Fibroblast of skin of right biceps (primary cell): ENCODE results near the gene PHF12.
"Not testable (repeated sequence)": the region's sequence is repeated elsewhere in the genome, so short reads cannot be mapped to it uniquely, and the experiment has no call there.

Experiments used
- DNase-seq: peaks from one replicate; pipeline ENCODE4 v3.0.0-alpha.2; 2013

The PHF12 gene

GRCh38 chr17:28953444-28954118 lies 2.3 kb upstream of the PHF12 start:
- peak; percentile 40 for DNase-seq

- peak; percentile 99 for DNase-seq
Observed at GRCh38 chr17:28951991-28952975, 965 bp upstream of the PHF12 start.

GRCh38 chr17:28950752-28951427 lies 428 bp downstream of the PHF12 start:
- DNase-seq: no peak

DNA sequence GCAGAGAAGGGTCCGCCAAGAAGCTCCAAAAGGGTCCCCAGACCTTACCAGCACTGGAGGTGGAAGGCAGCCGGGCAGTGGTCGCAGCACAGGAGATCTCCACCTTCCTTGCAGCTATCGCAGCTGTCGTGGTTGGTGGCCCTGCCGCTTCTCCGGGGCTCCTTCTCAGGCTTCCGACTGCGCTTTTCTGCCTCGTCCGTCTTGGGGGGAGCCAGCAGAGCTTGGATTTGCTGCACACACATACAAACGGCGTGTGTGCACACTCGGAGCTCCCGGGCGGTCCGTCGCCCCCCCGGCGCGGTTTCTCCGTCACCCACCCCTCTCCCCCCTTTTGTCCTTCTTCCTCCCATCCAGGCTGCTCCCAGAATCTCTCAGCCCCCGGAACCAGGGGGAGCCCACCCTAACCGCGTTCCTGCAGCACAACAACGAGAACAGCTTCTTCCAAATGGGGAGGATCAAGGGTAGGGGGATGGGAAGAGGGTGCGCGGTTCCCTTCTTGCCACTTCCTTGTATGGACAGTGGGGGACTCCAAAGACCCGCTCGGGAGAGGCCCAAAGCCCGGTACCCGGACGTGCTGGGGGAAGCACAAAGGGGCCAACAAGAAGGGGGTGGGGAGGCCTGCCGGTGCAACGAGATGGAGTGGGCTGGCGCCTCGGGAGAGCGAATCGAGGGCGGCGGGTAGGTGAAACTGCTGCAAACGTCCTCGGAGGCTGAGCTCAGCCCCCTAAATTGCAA lies 1.1 kb downstream of the PHF12 start:
- peak; percentile 71 for DNase-seq

GRCh38 chr17:28949185-28950016 lies 1.9 kb downstream of the PHF12 start:
- peak; percentile 50 for DNase-seq

DNA sequence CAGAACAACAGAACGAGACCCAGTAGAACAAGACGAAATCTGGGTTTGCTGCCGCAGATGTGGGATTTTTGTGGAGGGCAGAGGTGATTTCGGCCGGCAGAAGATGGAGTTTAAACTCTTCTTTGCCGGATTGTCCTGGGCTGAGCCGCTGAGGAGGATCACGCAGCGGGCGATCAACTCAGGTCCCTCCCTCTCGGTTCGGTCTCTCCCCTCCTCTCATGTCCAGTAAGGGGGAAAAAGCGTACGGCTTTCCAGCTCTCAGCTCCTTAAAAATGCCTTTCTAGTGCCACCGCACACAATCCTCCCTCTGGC lies 2.5 kb downstream of the PHF12 start:
- no peak for DNase-seq

DNA sequence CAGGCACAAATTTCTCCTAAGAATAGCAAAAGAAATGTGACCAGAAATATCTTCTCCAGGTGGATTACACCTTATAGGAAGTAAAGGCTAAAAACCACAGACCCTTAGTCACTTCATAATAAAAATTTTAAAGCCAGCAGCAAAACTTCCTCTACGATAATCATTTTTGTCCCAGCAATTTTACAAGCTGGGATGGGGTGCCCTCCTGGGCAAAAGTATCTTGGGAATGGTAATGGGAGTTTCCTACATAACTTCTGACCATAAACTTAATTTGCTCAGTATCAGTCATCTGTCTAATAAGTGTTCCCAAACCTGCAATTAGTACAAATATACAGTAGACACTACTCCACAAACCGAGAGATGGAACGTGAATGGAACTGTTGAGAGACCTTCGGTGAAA lies 3.0 kb downstream of the PHF12 start:
- no peak for DNase-seq

GRCh38 chr17:28947639-28948038 lies 3.7 kb downstream of the PHF12 start:
- DNase-seq: no peak

DNA sequence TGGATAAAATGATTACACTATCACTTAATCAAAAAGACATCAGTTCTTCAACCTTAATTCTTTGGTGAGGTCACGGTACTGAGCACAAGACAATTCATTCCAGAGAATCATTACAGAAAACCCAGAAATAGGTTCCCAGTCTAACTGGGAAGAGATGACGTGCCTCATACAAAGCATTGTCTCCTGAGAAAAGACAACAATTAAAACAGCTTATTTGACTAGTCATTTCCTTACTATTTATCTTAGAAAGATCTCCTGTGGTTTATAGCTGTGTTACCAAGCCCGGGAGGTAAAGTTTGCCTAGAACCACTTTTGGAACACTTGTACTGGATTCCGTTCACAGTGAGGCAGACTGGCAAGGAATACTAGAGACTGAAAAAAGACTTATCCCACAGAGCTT lies 5.1 kb downstream of the PHF12 start:
- DNase-seq: peak; percentile 84

GRCh38 chr17:28944862-28945741 lies 6.2 kb downstream of the PHF12 start:
- peak; percentile 65 for DNase-seq

DNA sequence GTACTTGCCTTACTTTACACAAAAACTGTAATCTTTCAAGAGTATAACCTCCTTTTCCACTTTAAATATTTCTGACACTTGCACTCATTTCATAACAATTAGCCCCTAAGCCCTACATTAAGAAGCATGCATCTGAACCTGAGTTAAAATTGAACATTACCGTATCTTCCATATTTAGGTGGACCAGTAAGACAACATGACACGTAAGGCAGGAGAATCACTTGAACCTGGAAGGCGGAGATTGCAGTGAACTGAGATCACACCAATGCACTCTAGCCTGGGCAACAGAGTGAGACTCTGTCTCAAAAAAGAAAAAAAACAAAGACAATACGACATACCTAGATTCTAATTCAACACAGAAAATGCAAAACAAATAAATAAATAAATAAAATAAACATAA lies 7.0 kb downstream of the PHF12 start:
- DNase-seq: no peak

DNA sequence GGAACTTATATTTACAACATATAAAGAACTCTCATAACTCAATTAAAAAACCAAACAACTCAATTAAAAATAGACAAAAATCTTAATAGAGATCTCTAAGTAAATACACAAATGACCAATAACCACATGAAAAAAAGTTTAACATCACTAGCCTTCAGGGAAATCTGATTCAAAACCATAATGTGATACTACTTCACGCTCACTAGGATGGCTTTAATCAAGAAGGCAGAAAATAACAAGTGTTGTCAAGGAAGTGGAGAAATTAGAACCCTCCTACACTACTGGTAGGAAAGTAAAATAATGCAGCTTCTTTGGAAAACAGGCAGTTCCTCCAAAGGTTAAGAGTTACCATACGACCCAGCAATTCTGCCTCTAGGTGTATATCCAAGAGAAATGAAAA lies 8.4 kb downstream of the PHF12 start:
- DNase-seq: no peak

DNA sequence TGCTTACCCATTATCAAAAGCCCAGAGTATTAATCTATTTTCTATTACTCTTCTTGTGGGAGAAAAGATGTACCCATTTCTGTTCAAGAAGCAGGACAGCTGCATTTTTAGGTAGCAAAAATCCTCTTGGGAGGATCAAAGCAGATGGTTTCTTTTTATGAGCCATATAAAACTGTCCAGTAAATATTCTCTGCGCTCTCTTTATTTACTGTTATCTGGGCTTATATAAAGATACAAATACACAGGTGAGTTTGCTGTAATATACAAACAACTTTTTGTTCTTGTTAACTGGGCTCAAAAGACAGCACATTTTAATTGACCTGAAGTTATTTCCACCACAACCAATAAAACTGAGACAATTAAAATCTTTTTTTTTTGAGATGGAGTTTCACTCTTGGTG lies 10.1 kb downstream of the PHF12 start:
- no peak for DNase-seq

DNA sequence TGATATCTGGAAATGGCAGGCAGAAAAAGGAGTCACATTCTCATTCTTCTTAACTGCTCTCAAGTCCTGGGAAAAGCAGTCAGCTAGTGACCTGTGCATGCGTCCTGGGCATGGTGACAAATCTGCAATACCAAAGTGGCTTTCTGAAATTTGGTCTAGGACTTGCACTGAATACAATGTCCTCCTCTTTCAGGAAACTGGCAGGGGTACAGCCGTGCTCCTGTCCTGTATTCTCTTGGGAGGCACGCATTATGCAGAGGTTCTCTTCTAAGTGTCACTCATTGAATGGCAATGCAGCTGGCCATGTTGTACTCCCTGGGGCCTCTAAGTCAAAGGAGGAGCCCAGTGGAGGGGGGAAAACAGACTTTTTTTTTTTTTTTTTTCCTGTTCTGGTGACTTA lies 10.6 kb downstream of the PHF12 start:
- DNase-seq: no peak

- no peak for DNase-seq
Observed at GRCh38 chr17:28940142-28940541, 11.2 kb downstream of the PHF12 start.

- no peak for DNase-seq
Observed at GRCh38 chr17:28938552-28938951, 12.8 kb downstream of the PHF12 start.

DNA sequence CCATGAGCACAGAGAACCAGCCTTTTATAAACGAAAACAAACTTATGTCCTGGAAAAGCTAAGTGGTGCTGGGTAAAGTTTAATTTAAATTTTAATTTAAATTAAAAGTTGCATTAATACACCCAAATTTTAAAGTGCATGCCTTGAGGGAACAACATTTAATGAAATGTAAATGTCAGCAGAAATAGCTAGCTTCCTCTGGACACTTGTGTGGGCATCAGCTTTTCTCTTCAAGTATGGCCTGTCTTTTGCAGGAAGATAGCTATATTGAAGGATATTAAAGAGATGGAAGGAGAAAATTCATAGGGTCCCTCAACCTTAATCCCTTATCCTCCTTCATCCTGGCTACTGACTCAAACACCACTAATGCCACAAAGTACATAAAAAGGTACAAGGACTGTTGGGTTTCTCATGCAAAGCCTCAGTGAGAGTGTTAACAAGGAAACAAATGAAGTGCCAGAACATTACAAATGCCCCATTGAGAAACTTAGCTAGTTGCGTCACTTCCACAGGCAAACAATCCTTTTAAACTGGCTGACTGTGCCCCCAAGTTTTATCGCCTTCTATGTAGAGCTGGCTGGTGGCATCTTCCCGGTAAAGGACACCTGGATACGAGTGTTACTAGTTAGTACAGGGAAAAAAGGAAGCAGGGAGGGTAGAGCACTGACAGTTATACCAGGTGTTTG lies 14.1 kb downstream of the PHF12 start:
- no peak for DNase-seq

GRCh38 chr17:28935744-28936460 lies 15.4 kb downstream of the PHF12 start:
- no peak for DNase-seq

- not testable (repeated sequence) for DNase-seq
Observed at GRCh38 chr17:28934508-28934907, 16.8 kb downstream of the PHF12 start.

- no peak for DNase-seq
Observed at GRCh38 chr17:28929787-28930186, 21.5 kb downstream of the PHF12 start.
